ENCODE data around the gene MEGF9.

GRCh38 chr9:120593955-120594277, 120.4 kb downstream of the MEGF9 start:
- TF ChIP-seq, protein P1, sequence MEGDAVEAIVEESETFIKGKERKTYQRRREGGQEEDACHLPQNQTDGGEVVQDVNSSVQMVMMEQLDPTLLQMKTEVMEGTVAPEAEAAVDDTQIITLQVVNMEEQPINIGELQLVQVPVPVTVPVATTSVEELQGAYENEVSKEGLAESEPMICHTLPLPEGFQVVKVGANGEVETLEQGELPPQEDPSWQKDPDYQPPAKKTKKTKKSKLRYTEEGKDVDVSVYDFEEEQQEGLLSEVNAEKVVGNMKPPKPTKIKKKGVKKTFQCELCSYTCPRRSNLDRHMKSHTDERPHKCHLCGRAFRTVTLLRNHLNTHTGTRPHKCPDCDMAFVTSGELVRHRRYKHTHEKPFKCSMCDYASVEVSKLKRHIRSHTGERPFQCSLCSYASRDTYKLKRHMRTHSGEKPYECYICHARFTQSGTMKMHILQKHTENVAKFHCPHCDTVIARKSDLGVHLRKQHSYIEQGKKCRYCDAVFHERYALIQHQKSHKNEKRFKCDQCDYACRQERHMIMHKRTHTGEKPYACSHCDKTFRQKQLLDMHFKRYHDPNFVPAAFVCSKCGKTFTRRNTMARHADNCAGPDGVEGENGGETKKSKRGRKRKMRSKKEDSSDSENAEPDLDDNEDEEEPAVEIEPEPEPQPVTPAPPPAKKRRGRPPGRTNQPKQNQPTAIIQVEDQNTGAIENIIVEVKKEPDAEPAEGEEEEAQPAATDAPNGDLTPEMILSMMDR (IDR thresholded peaks at IDR 0.05), result no peak
- no peak for TF ChIP-seq ZFX (IDR thresholded peaks at IDR 0.05; ENCODE audit: borderline replicate concordance)

All from 22Rv1 (cell line).